Ecto neural progenitor cell (in vitro differentiated cells): ENCODE measurements around the gene CGNL1.

Experiments
- DNase-seq: peaks from one replicate; pipeline ENCODE4 v3.0.0-alpha.2; 2018; ENCODE audit warnings: low spot score

The CGNL1 gene

GRCh38 chr15:57375827-57376695 lies at the start of gene CGNL1:
Gene CGNL1 (plus strand): TSS chr15:57376505. CDS start chr15:57438000, 61,495 bp downstream.
- DNase-seq: peak; percentile 79

GRCh38 chr15:57327985-57328471 lies 48.3 kb upstream of the CGNL1 start:
- no peak for DNase-seq

GRCh38 chr15:57328479-57328878 lies 47.8 kb upstream of the CGNL1 start:
- no peak for DNase-seq

GRCh38 chr15:57328897-57329296 lies 47.4 kb upstream of the CGNL1 start:
- DNase-seq: no peak

- DNase-seq: no peak
Observed at GRCh38 chr15:57329582-57330367, 46.5 kb upstream of the CGNL1 start.

- DNase-seq: no peak
Observed at GRCh38 chr15:57330619-57331340, 45.5 kb upstream of the CGNL1 start.

- DNase-seq: no peak
Observed at GRCh38 chr15:57332326-57332725, 44.0 kb upstream of the CGNL1 start.

- DNase-seq: no peak
Observed at GRCh38 chr15:57333487-57333886, 42.8 kb upstream of the CGNL1 start.

- no peak for DNase-seq
Observed at GRCh38 chr15:57334257-57334656, 42.0 kb upstream of the CGNL1 start.

GRCh38 chr15:57335293-57335715 lies 41.0 kb upstream of the CGNL1 start:
- no peak for DNase-seq

GRCh38 chr15:57335719-57336118 lies 40.6 kb upstream of the CGNL1 start:
- DNase-seq: no peak

- DNase-seq: no peak
Observed at GRCh38 chr15:57337868-57338411, 38.4 kb upstream of the CGNL1 start.

GRCh38 chr15:57339321-57339720 lies 37.0 kb upstream of the CGNL1 start:
- no peak for DNase-seq

GRCh38 chr15:57340682-57341259 lies 35.5 kb upstream of the CGNL1 start:
- peak; percentile 71 for DNase-seq

- no peak for DNase-seq
Observed at GRCh38 chr15:57343048-57343447, 33.3 kb upstream of the CGNL1 start.

- no peak for DNase-seq
Observed at GRCh38 chr15:57343498-57343897, 32.8 kb upstream of the CGNL1 start.

GRCh38 chr15:57344282-57344681 lies 32.0 kb upstream of the CGNL1 start:
- no peak for DNase-seq

GRCh38 chr15:57345584-57345983 lies 30.7 kb upstream of the CGNL1 start:
- DNase-seq: no peak

GRCh38 chr15:57348081-57348480 lies 28.2 kb upstream of the CGNL1 start:
- no peak for DNase-seq

- DNase-seq: no peak
Observed at GRCh38 chr15:57352535-57353316, 23.6 kb upstream of the CGNL1 start.

- DNase-seq: no peak
Observed at GRCh38 chr15:57353317-57353804, 22.9 kb upstream of the CGNL1 start.
